Fibroblast of skin of abdomen (primary cell): ENCODE measurements around the gene AGFG2.
A peak's percentile ranks its signal among the peaks of the same experiment; 100 is the strongest.

Experiments used
- DNase-seq: peaks from one replicate; pipeline ENCODE4 v3.0.0-alpha.2; 2013

AGFG2 gene

GRCh38 chr7:100586266-100587025, 47.4 kb downstream of the AGFG2 start, which contains the start of gene FBXO24:
FBXO24 (plus strand) TSS chr7:100586328; CDS start chr7:100586626, 298 bp downstream.
- peak; percentile 100 for DNase-seq

- DNase-seq: no peak
Measured at GRCh38 chr7:100588438-100588837, 49.4 kb downstream of the AGFG2 start.

- DNase-seq: no peak
Measured at GRCh38 chr7:100589341-100589947, 50.4 kb downstream of the AGFG2 start.

GRCh38 chr7:100590077-100590737, 51.2 kb downstream of the AGFG2 start:
- DNase-seq: no peak

GRCh38 chr7:100591596-100591995, 52.6 kb downstream of the AGFG2 start:
- no peak for DNase-seq

- DNase-seq: no peak
Measured at GRCh38 chr7:100595188-100595587, 56.2 kb downstream of the AGFG2 start.

GRCh38 chr7:100598425-100598824, 59.4 kb downstream of the AGFG2 start:
- no peak for DNase-seq

GRCh38 chr7:100599911-100600729, 61.1 kb downstream of the AGFG2 start:
- no peak for DNase-seq

GRCh38 chr7:100600730-100601038, 61.7 kb downstream of the AGFG2 start:
- no peak for DNase-seq

- DNase-seq: peak; percentile 97
Measured at GRCh38 chr7:100602889-100603725, 64.1 kb downstream of the AGFG2 start.

- DNase-seq: peak; percentile 52
Measured at GRCh38 chr7:100603726-100604027, 64.7 kb downstream of the AGFG2 start.

- peak; percentile 86 for DNase-seq
Measured at GRCh38 chr7:100604028-100604975, 65.3 kb downstream of the AGFG2 start.

GRCh38 chr7:100604976-100605911, 66.2 kb downstream of the AGFG2 start:
- DNase-seq: no peak

- DNase-seq: no peak
Measured at GRCh38 chr7:100606313-100606712, 67.3 kb downstream of the AGFG2 start.

- DNase-seq: no peak
Measured at GRCh38 chr7:100607111-100607510, 68.1 kb downstream of the AGFG2 start.

- no peak for DNase-seq
Measured at GRCh38 chr7:100609958-100610357, 71.0 kb downstream of the AGFG2 start.

GRCh38 chr7:100611983-100612729, 73.2 kb downstream of the AGFG2 start, which contains the start of gene MOSPD3:
MOSPD3 (plus strand) TSS chr7:100612540; CDS start chr7:100612792, 252 bp downstream.
- DNase-seq: peak; percentile 99

- no peak for DNase-seq
Measured at GRCh38 chr7:100612730-100613390, 73.9 kb downstream of the AGFG2 start.
